K562 (cell line): ENCODE measurements around the gene CUL9. TPM values are rescaled to one million over a fixed set of nuclear protein-coding genes. Genes with fewer than 3 reads are reported as not detected.

Source experiments
- BCOR ChIP-seq: fragments of 450-650 bp; IDR thresholded peaks from 2 replicates; pipeline ENCODE4 v1.6.1; 2016
- BRD4 ChIP-seq: fragments of 200-600 bp; sonication (generic); IDR thresholded peaks from 2 replicates; pipeline ENCODE4 v1.6.1; 2017; ENCODE audit warnings: inconsistent platforms
- ELF2 ChIP-seq: fragments of 250-450 bp; sonication (Bioruptor Pico); IDR thresholded peaks from 2 replicates; pipeline ENCODE4 v1.5.0; 2021; ENCODE audit warnings: mild to moderate bottlenecking
- FOXK1 ChIP-seq: sonication (generic); formaldehyde crosslinking; IDR thresholded peaks from 2 replicates; pipeline ENCODE4 v1.8.0; 2022; ENCODE audit warnings: missing genetic modification reagents, mild to moderate bottlenecking, borderline replicate concordance
- HDAC8 ChIP-seq: fragments of 450-650 bp; IDR thresholded peaks from 2 replicates; pipeline ENCODE4 v1.6.1; 2016; ENCODE audit warnings: mild to moderate bottlenecking, missing genetic modification characterization, moderate library complexity, missing compliant biosample characterization
- JUND ChIP-seq, 2 experiments: IDR thresholded peaks; 2 replicates in 1 of 2; 3 replicates in 1 of 2; pipeline ENCODE4 v1.6.1; 2011; ENCODE audit warnings: borderline replicate concordance in 2 of 2, low read depth in 2 of 2, low read length in 2 of 2, improper control_type of control experiment in 1 of 2, missing biosample characterization in 1 of 2, missing genetic modification characterization in 1 of 2, missing genetic modification reagents in 1 of 2
- POLR2B ChIP-seq: fragments of 450-650 bp; IDR thresholded peaks from 2 replicates; pipeline ENCODE4 v1.6.1; 2018; ENCODE audit warnings: low read depth; ENCODE audit not compliant: partially characterized antibody
- RBM34 ChIP-seq: fragments of 200-400 bp; formaldehyde crosslinking; IDR thresholded peaks from 2 replicates; pipeline ENCODE4 v1.6.1; 2018; ENCODE audit warnings: low read length, borderline replicate concordance; ENCODE audit not compliant: insufficient read depth
- TAF1 ChIP-seq: IDR thresholded peaks from 2 replicates; pipeline ENCODE4 v1.6.1; 2011; ENCODE audit warnings: mild to moderate bottlenecking, low read length, moderate library complexity; ENCODE audit not compliant: insufficient read depth, control insufficient read depth, severe bottlenecking; ENCODE audit errors: extremely low read depth
- ZBTB1 ChIP-seq: sonication (generic); formaldehyde crosslinking; IDR thresholded peaks from 2 replicates; pipeline ENCODE4 v1.8.1; 2023; ENCODE audit warnings: missing genetic modification reagents, low read depth, mild to moderate bottlenecking, borderline replicate concordance
- ZNF263 ChIP-seq: sonication (generic); formaldehyde crosslinking; IDR thresholded peaks from 2 replicates; pipeline ENCODE4 v1.8.0; 2022; ENCODE audit warnings: mild to moderate bottlenecking, missing genetic modification reagents, borderline replicate concordance
- ZNF436 ChIP-seq: fragments of 250-450, 450-650 bp; sonication (Bioruptor Pico); formaldehyde crosslinking; IDR thresholded peaks from 2 replicates; pipeline ENCODE4 v1.7.0; 2020; ENCODE audit warnings: mild to moderate bottlenecking
- polyA plus RNA-seq, 8 experiments: library from polyadenylated mRNA; depleted of rRNA in 4 of 8; stranded (reverse) in 5 of 8; unstranded in 3 of 8; fragments of >200 nt; fragmentation: Nextera tagmentation in 2 of 8; fragmentation: Illumina TruSeq in 1 of 8; extraction: Ambion mirVana in 2 of 8; extraction: Trizol in 1 of 8; gene quantifications; 2 replicates each; pipeline versions ENCODE4 v1.2.1 to v1.2.3, GENCODE V29; 2011 to 2014; ENCODE audit warnings: inconsistent platforms in 1 of 8, missing spikeins in 1 of 8
- total RNA-seq, 7 experiments: library from RNA; depleted of rRNA in 6 of 7; stranded (reverse); fragments of >200 nt in 6 of 7; fragmentation: Illumina TruSeq in 2 of 7; extraction: Trizol in 2 of 7; gene quantifications; 2 replicates each; pipeline versions ENCODE4 v1.2.1 to v1.2.3, GENCODE V29; 2011 to 2021; ENCODE audit warnings: low replicate concordance in 1 of 7
- TF ChIP-seq, protein P1 (sequence below): sonication (generic); formaldehyde crosslinking; IDR thresholded peaks from 2 replicates; pipeline ENCODE4 v1.4.0; 2020; ENCODE audit warnings: mild to moderate bottlenecking, missing genetic modification reagents
- TF ChIP-seq, protein P2 (sequence below): sonication (generic); formaldehyde crosslinking; IDR thresholded peaks from 2 replicates; pipeline ENCODE4 v1.8.0; 2023; ENCODE audit warnings: mild to moderate bottlenecking, missing genetic modification reagents
- TF ChIP-seq, protein P3 (sequence below), 2 experiments: IDR thresholded peaks; 2 replicates each; pipeline ENCODE4 v1.6.1; 2011; ENCODE audit warnings: borderline replicate concordance in 1 of 2, control low read depth in 1 of 2, low read depth in 1 of 2, low read length in 1 of 2, mild to moderate bottlenecking in 1 of 2, mixed read lengths in 1 of 2, moderate library complexity in 1 of 2; ENCODE audit not compliant: insufficient read depth in 1 of 2, insufficient read length in 1 of 2, poor library complexity in 1 of 2, severe bottlenecking in 1 of 2; ENCODE audit errors: extremely low read depth in 1 of 2

Gene CUL9
- total and polyA plus RNA-seq, 9 of the 15 experiments (the other 6 are each of a cell fraction or from before 2014, with no cell fraction given): 0.50 to 20.7 (median 6.6) TPM

DNA sequence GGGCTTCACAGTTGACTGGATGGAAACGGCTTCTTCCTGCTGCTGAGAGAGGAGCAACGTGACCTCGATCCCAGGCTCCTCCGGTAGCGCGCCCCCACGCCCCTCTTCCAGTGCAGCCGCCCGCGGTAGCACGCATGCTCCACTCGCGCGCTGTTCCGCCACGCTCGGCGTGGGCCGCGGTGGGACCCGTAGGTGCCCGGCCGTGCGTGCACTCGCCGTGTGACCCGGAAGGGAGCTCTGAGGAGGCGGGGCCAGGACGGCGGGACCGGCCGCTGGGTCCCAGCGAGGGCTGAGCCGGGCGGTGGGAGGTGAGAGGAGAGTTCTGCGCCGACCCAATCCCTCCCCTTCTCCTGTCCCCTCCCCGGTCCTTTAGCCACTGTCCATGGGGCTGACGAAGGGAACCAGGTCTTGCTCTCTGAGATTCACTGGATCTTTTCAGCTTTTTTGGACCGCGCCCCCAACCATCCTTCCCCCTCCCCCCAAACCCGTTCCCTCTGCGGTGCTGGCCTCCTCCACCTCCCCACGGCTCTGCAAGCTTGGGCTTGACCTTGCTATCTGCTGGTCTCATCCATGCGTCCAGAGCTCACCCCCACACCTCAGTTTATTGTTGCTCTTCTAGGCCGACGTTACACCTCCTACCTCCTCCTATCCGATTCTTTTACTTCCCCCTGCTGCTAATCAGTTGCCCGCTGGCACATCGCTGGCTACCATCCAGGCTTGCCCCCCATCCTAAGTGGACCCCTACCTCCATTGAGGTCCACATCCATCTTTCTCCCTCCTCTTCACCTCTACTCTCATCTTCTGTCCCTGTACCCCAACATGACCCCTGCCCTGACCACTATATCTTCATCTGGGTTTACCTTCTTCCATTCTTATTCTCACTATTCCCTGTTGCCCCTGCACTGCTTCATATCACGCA, at the start of gene CUL9 (continued):
- TF ChIP-seq POLR2B (peak; percentile 65), TAF1 (peak; percentile 30), ZBTB1 (CRISPR knock-in tag) (peak; percentile 86; the same call in 1 of the 2 replicates), HDAC8 (tag) (0 out of 2 replicates have a peak, but pooled peaks have one; percentile 69), ELF2 (CRISPR knock-in tag) (peak; percentile 97), JUND (IDR thresholded peaks at IDR 0.05; ENCODE audit: borderline replicate concordance, low read depth, low read length) (peak; percentile 52), JUND (tag; IDR thresholded peaks at IDR 0.05; ENCODE audit: borderline replicate concordance, low read depth, low read length) (peak; percentile 46; the same call in 1 of the 3 replicates), RBM34 (0 out of 2 replicates have a peak, but pooled peaks have one; percentile 31), FOXK1 (CRISPR knock-in tag) (peak; percentile 97), ZNF263 (0 out of 2 replicates have a peak, but pooled peaks have one; percentile 33), BCOR (peak; percentile 11; the same call in 1 of the 2 replicates), BRD4 (0 out of 2 replicates have a peak, but pooled peaks have one; percentile 10), ZNF436 (CRISPR knock-in tag) (no peak)
- TF ChIP-seq, protein P1, sequence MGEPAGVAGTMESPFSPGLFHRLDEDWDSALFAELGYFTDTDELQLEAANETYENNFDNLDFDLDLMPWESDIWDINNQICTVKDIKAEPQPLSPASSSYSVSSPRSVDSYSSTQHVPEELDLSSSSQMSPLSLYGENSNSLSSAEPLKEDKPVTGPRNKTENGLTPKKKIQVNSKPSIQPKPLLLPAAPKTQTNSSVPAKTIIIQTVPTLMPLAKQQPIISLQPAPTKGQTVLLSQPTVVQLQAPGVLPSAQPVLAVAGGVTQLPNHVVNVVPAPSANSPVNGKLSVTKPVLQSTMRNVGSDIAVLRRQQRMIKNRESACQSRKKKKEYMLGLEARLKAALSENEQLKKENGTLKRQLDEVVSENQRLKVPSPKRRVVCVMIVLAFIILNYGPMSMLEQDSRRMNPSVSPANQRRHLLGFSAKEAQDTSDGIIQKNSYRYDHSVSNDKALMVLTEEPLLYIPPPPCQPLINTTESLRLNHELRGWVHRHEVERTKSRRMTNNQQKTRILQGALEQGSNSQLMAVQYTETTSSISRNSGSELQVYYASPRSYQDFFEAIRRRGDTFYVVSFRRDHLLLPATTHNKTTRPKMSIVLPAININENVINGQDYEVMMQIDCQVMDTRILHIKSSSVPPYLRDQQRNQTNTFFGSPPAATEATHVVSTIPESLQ: peak; percentile 74; the same call in 1 of the 2 replicates
- TF ChIP-seq, protein P2, sequence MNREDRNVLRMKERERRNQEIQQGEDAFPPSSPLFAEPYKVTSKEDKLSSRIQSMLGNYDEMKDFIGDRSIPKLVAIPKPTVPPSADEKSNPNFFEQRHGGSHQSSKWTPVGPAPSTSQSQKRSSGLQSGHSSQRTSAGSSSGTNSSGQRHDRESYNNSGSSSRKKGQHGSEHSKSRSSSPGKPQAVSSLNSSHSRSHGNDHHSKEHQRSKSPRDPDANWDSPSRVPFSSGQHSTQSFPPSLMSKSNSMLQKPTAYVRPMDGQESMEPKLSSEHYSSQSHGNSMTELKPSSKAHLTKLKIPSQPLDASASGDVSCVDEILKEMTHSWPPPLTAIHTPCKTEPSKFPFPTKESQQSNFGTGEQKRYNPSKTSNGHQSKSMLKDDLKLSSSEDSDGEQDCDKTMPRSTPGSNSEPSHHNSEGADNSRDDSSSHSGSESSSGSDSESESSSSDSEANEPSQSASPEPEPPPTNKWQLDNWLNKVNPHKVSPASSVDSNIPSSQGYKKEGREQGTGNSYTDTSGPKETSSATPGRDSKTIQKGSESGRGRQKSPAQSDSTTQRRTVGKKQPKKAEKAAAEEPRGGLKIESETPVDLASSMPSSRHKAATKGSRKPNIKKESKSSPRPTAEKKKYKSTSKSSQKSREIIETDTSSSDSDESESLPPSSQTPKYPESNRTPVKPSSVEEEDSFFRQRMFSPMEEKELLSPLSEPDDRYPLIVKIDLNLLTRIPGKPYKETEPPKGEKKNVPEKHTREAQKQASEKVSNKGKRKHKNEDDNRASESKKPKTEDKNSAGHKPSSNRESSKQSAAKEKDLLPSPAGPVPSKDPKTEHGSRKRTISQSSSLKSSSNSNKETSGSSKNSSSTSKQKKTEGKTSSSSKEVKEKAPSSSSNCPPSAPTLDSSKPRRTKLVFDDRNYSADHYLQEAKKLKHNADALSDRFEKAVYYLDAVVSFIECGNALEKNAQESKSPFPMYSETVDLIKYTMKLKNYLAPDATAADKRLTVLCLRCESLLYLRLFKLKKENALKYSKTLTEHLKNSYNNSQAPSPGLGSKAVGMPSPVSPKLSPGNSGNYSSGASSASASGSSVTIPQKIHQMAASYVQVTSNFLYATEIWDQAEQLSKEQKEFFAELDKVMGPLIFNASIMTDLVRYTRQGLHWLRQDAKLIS: peak; percentile 74
- TF ChIP-seq, protein P3, sequence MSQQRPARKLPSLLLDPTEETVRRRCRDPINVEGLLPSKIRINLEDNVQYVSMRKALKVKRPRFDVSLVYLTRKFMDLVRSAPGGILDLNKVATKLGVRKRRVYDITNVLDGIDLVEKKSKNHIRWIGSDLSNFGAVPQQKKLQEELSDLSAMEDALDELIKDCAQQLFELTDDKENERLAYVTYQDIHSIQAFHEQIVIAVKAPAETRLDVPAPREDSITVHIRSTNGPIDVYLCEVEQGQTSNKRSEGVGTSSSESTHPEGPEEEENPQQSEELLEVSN (IDR thresholded peaks at IDR 0.05; ENCODE audit: borderline replicate concordance in 1 of 2, extremely low read depth in 1 of 2, insufficient read depth in 1 of 2, insufficient read length in 1 of 2, low read depth in 1 of 2, low read length in 1 of 2, poor library complexity in 1 of 2, severe bottlenecking in 1 of 2): peak; percentile 96
